HG03175 (cell line): ENCODE data around the gene STOML2.
"Not testable (repeated sequence)": the region's sequence is repeated elsewhere in the genome, so short reads cannot be mapped to it uniquely, and the experiment has no call there.

Experiments
- ATAC-seq: cut with Tn5 transposase; IDR thresholded peaks from one replicate; pipeline ENCODE4 v1.9.1; 2021; ENCODE audit warnings: mild to moderate bottlenecking, moderate library complexity; ENCODE audit not compliant: unreplicated experiment

The STOML2 gene, protein sequence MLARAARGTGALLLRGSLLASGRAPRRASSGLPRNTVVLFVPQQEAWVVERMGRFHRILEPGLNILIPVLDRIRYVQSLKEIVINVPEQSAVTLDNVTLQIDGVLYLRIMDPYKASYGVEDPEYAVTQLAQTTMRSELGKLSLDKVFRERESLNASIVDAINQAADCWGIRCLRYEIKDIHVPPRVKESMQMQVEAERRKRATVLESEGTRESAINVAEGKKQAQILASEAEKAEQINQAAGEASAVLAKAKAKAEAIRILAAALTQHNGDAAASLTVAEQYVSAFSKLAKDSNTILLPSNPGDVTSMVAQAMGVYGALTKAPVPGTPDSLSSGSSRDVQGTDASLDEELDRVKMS

DNA sequence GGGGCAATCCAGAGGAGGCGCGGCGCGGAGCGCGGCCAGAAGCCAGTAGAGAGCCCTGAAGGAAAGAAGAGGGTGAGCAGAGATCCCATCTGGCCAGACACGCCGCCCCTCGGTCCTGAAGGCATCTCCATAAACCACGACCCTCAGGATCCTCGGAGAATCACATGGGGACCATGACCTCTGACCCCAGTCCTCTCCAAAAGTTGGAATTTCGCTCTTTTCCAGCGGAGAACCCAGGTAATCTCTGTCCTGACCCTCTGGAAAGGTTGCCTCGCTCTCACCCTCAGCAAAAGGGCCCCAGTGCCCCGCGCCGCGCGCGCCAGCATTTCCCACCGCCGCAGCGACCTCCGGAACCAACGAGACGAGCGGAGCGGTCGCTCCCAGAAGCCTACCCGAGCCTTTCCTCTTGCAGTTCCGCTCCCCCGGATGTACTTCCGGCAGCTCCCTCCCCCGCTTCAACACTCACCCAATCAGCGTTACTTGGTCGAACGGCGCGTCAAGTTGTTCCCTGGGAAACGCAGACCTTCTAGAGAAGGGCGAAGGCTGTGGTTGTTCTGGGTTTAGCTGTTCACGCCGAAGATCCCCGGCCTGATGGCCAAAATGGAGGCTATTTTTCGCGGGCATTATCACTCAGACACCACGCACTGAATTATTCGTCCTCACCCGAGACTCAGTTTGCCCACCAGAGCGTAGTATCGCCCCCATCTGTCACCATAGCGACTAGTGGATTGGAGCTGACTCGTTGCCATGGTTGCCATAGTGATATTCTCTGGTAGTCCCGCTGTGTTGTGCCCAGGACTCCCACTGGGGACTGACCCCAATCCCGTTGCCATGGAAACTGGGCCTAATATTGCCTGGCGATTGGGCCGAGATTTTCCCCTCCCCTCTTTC lies at the start of gene STOML2:
STOML2 (minus strand) TSS at position 363 of the 891 bp plus-strand sequence; CDS start at position 326, 37 bp downstream.
- ATAC-seq = peak; percentile 90

DNA sequence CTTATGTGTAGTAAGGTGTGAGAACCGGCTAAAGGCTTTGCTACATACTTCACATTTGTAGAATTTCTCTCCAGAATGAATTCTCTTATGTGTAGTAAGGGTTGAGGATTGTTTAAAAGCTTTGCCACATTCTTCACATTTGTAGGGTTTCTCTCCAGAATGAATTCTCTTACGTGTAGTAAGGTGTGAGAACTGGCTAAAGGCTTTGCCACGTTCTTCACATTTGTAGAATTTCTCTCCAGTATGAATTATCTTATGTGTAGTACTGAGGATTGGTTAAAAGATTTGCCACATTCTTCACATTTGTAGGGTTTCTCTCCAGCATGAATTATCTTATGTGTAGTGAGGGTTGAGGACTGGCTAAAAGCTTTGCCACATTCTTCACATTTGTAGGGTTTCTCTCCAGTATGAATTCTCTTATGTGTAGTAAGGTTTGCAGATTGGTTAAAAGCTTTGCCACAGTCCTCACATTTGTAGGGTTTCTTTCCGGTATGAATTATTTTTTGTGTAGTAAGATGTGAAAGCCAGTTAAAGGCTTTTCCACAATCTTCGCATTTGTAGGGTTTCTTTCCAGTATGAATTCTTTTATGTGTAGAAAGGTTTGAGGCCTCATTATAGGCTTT lies 45.1 kb upstream of the STOML2 start:
- ATAC-seq = not testable (repeated sequence)

DNA sequence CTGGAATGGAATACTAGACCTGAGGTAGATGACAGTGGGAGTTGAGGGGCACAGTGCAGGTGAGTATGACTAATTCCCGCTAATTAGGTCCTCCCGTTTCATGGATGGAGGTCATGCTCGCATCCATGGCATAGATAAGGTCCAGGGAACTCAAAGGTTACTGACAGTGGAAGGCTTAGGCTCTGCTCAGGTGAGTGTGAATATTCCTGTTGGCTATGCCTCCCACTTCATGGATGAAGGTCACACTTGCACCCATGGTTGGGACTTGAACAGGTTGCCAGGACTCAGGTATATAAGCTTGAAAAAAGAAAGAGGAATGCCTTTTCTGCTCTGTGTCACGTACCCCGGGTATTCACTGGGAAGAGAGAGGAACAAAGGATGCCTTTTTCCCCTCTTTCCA lies 39.1 kb upstream of the STOML2 start:
- no peak for ATAC-seq

DNA sequence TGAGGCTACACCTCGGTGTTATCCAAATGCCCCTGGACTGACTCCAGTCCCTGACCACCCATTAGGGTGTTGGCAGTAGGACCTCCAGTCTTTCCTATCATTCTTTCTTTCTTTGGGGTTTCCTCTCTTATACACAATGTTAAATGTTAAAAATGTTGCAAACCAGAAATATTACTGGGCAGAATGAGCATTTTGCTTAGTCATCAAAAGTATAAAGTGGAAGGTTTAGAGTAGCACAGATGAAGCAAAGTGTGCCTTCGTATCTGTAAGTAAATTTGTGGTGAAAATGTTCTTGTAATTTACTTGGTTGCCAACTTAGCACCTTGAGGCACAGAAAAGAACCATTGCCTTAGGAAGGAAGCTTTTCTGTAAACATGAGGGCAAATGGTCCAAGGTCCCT lies 37.2 kb upstream of the STOML2 start:
- ATAC-seq = no peak

DNA sequence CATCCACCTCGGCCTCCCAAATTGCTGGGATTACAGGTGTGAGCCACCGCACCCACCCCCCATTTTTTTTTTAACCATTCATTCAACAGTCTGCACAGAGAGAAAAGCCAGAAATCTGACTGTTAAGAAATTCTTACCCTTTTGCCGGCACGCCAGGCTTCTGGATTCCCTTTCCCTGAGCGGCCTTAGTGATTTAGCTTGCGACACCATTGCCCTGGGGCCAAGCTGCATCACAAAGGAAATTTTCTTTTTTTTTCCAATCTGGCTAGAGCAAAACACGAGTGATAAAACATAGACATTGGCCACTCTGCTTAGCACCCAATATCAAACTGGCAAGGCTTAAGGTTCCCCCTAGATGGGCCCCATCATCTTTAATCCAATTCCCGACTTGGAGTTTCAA lies 33.9 kb upstream of the STOML2 start:
- no peak for ATAC-seq

DNA sequence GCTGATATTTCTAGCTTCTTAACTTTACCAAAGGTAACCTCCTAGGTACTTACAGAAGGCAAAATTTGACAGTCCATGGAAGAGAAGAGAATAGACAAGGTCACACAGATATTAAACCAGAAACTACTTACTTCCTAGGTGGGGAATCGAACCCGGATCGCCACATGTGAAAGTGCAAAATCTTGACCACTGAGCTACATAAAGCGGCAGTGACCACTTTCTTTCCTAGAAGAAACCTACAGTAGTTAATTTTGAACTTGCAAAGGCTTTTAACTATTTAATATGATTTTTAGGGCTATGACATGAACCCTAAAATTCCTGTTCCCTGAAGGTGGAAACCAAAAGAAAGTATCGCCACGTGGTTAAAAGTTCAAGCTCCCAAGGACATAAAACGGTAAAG lies 33.1 kb upstream of the STOML2 start:
- ATAC-seq = no peak

DNA sequence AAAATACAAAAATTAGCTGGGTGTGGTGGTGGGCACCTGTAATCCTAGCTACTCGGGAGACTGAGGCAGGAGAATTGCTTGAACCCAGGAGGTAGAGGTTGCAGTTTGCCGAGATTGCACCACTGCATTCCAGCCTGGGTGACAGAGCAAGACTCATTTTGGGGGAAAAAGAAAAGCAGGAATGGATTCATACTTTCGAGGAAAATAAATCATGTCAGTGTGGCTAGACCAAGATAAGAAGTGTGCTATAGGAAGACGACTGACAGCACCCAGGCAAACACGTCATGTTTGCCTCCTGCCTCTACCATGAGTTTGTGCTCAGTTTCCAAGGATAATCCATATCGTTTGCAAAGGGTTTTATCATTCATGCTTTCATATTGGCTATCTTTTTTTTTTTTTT lies 32.0 kb upstream of the STOML2 start:
- ATAC-seq = no peak

DNA sequence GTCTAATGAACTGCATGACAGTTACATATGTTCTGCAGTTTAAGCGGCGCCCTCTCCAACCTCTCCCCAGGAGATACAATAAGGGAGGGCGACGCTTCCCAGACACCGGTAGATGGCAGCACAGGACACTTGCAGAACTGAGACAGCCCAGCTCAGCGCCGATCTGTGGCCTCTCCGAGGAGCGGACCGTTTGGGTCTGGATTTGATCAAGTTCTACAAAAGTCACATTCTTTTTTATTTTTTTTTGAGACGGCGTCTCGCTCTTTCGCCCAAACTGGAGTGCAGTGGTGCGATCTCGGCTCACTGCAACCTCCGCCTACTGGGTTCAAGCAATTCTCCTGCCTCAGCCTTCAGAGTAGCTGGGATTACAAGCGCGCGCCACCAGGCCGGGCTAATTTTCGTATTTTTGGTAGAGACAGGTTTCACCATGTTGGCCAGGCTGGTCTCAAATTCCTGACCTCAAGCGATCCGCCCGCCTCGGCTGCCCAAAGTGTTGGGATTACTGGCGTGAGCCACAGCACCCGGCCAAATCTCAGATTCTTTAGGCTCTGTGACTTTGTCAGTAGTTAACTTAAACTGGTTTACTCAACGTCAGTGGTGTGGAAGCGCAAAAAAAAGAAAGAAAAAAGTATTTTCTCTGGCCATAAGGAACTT lies 14.1 kb upstream of the STOML2 start:
- ATAC-seq = peak; percentile 56

DNA sequence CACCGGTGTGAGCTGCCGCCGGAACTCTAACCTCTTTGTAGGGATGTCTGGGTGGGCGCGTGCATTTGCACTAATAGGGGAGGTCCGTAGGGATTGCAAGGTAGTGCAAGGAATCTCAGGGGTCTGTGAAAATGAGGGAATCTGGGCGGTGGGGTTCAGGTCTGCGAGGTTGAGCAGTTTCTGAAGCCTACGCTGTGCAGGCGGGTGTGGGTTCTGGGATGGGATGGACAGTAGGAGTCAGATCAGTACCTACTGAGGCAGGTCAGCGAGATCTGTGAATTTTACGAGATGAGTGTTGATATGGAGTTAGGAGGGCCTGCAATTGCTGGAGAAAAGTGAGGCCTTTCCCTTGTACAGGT lies 13.6 kb upstream of the STOML2 start:
- no peak for ATAC-seq

DNA sequence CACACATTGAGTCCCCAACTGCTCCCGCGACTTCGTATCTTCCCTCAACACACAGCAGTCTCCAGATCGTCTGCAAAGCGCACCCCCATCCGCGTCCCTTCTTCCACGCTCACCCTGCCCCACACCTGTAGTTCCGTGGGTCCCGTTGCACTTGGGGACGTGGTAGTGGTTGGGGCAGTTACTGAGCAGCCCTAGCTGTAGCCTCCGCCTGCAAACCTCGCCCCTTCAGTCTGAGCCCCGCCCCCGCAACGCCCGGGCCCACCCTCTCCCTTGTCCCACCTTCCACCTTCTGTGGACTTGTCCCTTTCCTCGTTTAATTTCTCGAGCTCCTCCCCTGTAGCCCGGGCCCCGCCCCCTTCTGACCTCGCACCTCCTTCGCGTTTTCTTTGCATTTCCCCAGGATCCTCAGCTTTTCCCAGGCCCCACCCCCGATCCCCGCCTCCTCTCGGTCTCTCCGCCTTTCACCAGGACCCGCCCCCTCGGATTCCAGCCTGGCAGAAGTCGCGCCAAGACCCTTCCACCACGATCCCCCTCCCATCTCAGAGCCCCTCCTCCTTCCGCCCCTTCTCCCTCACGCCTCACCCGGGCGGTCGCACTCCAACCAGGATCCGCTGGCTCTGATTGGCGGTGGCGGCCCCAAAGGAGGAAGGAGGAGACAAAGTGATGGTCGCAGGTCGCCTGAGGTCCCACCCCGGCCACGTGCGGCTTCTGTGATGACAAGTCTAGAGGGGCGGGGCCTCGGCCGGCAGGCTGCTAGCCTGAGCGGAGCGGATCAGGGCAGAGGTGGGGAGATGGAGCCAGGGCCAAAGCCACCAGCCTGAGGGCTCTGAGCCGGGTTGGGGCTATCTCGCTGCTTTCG lies 13.0 kb upstream of the STOML2 start, which contains the start of gene ATOSB:
ATOSB (minus strand) TSS at position 183 of the 859 bp plus-strand sequence. CDS start 7,588 bp downstream, outside the sequence.
- ATAC-seq = peak; percentile 63

DNA sequence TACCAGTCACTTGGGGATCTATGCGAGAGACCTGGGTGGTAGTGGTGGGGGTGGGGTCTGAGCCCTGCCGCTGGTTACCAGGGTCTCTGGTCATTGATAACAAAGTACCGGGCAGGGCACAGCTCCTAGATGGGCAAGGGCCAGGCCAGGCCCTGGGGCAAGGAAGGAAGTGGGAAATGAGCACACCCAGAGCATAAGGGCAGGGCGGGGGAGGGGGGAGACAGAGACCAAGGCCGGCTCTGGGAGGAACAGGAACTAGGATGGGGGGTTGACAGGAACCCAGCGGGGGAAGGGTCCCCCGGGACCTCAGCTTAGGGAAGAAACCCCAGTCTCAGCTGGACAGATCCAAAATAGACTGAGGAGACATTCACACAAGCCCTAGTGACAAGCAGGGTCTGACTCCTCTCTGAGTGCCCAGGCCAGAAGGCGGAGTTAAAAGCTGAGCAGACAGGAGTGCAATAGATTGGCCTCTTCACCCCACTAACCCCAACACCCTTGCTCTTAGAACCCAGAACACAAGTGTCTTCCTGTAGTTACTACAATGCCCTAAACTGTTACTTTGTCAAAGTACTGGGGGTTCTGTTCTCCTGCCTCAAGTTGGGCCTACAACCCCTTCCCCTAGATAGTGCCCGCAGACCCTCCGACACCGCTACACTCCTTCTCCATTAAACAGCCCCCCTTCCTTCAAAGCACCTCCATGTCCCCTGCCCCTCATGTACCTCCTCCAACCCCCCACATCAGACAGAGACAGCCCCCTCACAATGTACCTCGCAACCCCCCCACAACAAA lies 12.1 kb upstream of the STOML2 start:
- no peak for ATAC-seq

DNA sequence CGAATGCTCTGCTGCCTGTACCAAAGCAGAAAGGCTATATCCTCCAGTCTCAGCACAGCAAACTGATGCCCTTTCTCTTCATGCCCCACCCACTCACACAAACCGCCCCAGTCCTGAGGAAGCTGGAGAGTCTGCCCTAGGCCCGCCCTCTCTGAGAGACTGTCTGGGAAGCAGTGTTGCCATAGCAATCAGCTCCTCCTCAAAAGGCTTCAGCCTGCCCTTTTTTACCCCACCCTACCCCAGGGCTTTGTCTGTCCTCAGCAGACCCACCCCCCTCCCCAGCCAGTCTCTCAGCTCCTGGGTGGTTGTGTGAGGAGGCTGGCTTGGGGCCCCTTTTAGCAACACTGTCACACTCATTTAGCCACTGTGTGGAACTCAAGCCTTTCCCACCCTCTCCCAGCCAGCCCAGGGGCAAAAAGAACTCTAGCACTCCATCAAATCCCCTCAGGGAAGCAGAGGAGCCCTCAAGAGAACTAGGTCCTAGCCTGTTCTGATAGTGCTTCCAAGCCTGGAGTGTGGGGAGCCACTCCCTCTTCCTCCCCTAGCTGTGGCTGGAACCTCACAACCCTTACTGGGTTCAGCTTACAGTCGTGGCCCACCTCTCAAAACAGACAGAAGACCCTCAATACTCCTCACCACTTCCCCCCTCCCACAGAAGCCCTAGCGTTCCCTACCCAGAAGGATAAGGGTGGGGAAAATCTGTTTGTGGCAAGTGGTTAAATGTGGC lies 11.3 kb upstream of the STOML2 start:
- no peak for ATAC-seq

DNA sequence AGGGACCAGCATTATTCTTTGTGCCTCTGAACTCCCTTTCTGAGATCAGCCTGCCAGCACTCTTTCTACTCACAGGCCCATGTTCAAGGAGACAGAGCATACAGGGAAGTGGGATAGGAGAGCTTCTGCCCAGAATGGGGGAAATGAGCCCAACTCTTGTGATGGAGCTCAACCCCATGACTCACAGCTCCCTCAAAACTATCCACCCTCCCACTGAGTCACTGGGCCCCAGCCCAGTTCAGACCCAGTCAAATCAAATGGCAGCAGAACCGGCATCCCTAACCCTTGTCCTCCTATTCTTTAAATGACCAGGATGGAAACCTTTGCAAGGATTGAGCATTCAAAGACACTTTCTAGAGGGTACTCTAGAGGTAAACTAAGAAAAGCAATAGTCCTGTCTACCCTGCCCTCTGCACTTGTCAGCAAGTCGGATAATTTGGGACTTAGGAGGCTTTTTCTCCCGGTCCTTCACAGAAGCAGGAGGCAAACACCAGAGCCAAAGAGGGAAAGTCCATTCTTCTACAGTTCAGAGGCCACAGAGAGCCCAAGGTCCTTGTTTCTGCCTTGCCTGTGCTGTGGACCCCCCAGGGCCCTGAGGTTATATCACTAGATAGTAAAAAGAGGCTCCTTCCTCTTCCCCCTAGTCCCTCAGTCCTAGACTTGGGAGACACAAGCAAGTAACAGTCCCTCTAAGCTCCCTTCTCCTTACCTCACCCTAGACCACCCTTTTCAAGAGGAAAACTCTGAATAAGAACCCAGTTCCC lies 9.5 kb upstream of the STOML2 start:
- ATAC-seq = no peak

DNA sequence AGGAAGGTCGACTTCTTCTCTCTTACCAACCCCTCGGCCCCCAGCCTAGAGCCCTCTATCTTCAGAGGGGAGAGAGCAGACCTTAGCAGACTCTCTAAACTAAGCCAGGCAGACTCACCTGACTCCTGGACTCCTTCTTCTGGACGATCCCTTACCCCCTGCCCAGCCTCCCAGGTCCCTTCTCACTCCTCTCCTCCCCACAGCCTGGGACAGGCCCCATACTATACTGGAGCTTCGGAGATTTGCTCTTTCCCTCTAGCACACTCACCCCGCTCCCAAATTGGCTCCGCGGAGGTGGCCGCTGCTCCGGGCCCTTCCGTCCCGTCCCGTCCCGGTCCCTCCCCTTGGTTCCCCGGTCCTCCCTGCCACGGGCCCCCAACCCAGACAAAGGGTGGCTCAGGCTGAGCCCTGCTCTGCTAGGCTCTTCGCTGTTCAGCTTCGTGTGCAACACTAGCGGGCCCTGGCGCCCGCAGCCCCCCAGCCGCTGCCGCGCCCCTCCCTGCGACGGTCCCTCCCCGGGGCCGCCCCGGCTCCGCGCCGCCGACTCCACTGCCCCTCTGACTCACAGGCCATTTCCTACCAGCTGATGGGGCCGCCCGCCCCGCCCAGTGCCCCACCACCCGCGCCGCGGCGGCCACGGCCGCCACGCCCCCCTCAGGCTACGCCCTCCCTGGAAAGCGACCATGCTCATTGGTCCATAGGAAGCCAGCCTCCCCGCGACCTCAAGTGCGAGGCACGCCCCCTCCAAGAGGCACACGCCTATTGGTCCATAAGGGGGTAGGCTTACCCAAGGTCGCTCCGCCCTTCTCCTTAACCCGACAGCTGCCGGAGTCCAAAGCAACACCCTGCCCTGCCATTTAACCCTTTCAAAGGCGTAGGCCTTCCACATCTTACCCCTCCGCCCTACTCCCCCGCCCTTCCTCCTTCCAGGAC lies 8.3 kb upstream of the STOML2 start:
- peak; percentile 75 for ATAC-seq

DNA sequence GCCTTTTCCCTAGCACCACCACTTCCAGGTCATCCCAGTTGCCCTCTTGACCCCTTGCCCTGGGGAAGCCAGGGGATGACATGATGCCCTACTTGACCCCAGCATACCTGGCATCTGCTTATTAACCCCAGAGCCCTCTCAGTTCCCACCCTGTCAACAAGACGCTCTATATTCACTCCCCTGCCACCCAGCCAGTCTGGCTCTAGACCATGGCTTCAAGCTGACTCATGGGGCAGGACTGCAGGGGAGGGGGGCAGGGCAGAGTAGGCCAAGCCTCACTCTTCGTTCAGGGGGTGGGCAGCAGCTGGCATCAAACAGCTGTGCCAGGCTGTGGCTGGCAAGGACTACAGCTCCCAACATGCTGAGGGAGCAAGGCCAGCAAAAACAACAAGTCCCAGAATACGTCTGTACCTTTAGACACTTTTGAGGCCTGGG lies 7.4 kb upstream of the STOML2 start:
- ATAC-seq = no peak

DNA sequence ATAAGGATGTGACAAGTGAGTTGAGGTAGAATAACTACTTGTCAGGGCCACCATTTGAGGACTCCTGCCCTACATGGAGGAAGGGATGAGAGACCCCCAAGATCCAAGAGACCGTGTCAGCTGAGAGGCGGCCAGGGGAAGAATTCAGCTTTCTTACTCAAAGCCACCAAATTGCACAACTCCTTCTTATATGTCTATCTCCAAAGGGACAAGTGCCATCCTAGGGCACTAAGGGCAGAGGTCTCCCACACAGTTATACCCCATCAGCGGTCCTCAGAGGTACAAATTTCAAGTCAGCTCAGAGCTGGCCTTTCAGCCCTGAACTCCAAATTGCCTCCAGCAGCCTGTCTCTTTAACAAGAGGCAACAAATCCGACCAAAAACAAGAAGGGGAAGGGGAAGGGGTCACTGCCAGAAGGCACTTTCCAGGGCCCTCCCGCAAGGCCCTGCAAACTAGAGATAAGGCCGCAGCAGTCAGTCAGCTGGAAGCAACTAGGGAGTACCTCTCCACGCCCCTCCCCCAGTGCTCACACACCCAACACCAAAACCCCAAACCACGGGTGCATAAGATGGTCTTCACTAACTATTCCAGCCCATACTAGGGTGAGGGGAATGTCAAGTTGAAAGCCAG lies 6.1 kb upstream of the STOML2 start:
- no peak for ATAC-seq
